NCI-H128 (cell line): ENCODE data around the gene S100A3.
A peak's percentile ranks its signal among the peaks of the same experiment; 100 is the strongest.

Experiments used
- DNase-seq: peaks from one replicate; lab custom pipeline; 2025; ENCODE audit not compliant: unreplicated experiment; lab: John Stamatoyannopoulos, UW

Gene S100A3

GRCh38 chr1:153549741-153550397 is 811 bp upstream of the S100A3 start:
- no peak for DNase-seq

DNA sequence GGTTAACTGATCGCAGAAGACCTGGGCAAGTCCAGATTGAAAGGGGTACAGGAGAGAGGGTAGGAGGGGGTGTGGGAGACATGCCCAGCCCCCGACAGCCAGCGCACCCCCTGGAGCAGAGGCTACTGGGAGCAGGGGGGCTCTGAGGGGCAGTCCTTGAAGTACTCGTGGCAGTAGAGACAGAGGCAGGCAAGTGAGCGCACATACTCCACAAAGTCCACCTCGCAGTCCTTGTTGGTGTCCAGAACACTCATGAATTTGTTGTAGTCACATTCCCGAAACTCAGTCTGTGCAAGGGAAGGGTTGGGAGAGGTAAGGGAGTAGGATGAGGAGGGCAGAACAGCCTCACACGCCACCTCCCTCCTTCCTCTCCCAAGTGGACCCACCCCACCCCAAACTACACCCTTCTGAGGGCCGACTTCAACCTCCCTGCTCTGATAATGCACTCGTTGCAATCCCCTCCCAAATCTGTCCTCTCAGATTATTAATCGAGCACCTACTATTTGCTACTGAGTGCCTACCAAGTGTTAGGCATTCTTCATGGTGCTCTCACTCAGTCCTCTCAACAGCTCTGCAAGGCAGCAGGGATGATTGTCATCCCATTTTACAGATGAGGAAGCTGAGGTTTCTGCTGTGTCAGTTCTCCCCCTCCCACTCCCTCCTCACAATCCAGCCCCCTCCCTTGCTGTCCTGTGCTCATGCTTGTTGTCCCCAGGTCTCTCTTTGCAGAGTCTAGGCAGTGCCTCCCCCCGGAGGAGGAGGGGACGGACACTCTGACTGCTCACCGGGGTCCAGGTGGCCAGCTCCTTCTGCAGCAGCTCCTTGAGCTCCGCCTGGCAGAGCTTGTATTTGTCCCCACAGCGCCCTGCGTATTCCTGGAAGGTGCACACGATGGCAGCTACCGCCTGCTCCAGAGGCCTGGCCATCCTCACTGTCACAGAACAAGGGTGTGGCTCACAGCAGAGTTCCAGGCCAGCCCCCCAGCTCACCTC is 1.2 kb downstream of the S100A3 start:
- DNase-seq: no peak

- no peak for DNase-seq
These were observed 2.1 kb downstream of the S100A3 start for GRCh38 chr1:153546796-153547559.

DNA sequence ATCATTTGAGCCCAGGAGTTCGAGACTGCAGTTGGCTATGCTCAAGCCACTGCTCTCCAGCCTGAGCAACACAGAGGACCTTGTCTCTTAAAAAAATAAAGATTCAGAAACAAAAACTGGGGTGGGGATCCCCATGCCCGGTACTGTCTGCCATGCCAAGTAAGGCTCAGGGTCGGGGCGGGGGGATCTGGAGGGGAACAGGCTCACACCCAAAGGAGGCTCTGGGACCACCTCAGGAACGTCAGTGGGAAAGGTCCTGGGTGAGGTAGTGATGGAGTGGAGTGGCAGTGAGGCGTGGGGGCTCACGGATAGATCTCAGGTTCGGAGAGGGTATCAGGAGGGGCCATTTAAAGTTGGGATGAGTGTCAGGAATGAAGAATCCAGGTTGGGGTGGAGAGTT is 2.7 kb downstream of the S100A3 start:
- no peak for DNase-seq

GRCh38 chr1:153545067-153546055 is 3.7 kb downstream of the S100A3 start, which contains the start of gene S100A4:
S100A4 (minus strand) TSS chr1:153545806; CDS start chr1:153544794, 1,012 bp downstream.
- peak; percentile 89 for DNase-seq

DNA sequence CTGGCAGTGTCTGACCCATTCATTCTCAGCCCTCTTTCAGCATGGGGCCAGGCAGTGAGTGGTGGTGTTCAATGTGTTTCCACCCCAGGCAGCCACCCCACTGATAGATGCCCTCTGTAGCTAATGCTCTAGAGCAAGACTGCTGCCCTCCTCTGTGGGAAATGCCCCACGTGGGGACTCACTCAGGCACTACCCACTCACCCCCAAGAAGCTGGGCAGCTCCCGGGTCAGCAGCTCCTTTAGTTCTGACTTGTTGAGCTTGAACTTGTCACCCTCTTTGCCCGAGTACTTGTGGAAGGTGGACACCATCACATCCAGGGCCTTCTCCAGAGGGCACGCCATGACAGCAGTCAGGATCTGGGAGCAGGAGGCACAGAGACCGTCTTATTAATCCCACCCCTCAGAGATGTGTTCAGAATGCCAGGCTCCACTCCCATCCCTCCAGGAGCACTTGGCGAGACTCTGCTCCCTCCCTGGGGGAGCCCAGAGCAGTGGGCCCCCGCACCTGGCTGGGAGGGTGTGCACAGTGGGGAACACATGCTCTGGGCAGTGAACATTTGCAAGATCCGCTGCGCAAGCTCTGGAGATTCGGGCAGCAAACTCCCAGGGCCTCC is 4.5 kb downstream of the S100A3 start:
- DNase-seq: no peak

DNA sequence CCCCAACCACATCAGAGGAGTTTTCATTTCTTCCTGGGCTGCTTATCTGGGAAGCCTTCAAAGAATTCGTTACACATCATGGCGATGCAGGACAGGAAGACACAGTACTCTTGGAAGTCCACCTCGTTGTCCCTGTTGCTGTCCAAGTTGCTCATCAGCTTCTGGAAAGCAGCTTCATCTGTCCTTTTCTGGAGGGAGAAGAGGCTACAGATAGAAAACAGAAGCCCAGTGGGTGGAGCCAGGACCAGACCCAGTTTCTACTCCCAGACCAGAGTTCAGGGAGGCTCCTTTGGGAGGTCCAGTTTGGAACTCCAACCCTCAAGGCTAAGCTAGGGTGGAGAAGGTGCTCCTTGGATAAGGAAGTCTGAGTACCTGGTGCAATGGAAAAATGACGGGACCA is 5.3 kb downstream of the S100A3 start:
- no peak for DNase-seq

DNA sequence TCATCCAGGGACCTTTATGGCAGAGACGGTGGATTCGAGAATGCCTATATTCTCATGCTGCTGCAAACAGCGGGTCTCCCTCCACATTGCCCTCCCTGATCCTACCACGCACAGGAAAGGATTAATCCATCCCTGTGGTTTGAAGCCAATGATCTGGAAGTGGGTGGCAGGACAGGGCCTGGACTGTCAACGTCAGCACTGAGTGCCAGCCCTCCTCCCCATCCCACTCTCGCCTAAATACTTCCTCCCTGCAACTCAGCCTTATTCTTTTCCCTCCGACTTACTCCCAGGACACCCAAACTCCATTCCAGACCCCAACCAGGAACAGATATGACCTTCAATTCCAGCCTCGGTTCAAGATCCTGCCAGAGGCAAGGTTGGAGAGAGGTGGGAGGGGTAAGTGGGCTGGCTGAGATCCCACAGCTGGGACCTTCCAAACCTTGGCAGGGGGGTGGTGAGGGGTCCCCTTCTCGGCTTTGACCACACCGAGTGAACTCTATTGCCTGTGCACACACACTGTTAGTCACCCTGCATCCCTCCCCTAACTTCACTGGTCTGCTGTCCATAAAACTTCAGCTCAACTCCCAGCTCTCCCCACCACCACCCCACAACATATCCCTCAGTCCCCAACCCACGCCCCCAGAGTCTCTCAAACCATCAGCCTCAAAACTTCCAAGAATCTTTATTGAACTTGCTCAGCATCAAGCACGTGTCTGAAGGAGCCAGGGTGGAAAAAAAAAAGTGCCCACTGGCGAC is 5.9 kb downstream of the S100A3 start:
- no peak for DNase-seq

DNA sequence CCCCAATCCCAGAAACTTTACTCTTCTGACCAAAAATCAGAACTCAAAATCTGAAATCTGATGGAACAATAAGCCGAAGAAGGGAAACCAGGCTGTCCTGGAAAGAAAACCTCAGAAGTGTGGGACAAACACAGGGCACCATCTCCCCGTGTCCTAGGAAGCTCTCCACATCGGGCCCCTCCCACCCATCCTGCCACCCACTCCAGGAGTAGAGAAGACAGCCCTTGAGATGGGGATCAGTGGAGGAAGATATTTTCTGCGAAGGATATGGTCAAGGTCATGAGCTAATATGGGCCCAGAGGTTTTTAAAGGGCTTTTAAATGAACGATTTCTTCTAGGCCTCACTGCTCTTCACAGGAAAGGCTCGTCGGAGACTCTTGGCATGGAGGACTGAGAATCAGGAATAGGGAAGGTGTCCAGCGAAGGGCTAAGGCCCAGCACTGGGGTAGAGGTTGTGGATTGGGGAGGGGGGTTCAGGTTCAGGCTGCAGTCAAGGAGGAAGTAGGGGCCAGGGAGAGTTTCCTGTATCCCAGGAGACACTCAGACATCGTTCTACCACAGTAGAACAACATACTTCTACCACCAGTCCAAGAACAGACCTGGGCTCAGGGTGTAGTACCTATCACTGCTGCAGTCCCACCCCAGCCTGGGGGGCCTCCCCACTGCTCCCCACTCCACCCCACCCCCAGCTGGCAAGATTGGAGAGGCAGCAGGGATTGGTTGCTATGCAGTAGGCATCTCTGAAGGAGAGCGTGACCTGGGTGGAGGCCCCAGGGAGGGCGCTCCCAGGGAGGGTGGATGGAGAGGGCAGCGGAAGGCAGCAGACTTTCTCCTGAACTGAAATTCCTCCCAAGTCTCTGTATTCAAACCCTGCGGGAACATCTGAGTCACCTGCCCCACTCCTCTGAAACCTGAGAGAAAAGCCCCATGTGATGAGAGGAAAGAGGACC is 7.1 kb downstream of the S100A3 start:
- no peak for DNase-seq

GRCh38 chr1:153540394-153541361 is 8.4 kb downstream of the S100A3 start, which contains the start of gene S100A5:
S100A5 (minus strand) TSS chr1:153540934; CDS start chr1:153540191, 743 bp downstream.
- DNase-seq: no peak

GRCh38 chr1:153539395-153540093 is 9.5 kb downstream of the S100A3 start:
- DNase-seq: no peak

GRCh38 chr1:153538315-153538821 is 10.7 kb downstream of the S100A3 start:
- no peak for DNase-seq

- no peak for DNase-seq
These were observed 11.7 kb downstream of the S100A3 start for GRCh38 chr1:153537376-153537730.

GRCh38 chr1:153536671-153537375 is 12.2 kb downstream of the S100A3 start:
- DNase-seq: no peak

- peak; percentile 57 for DNase-seq
These were observed 12.9 kb downstream of the S100A3 start for GRCh38 chr1:153536012-153536670.
